SK-N-SH treated with all-trans-retinoic acid at 6 μM for 48 hours (cell line): ENCODE results near the gene LCN1.

Experiments
- ATAC-seq: fragments of 200-7000 bp; cut with Tn5 transposase; 3 replicates; pipeline ENCODE4 v1.9.1; 2020; ENCODE audit warnings: mild to moderate bottlenecking, moderate library complexity
- ARNTL ChIP-seq: fragments of 450-650 bp; formaldehyde crosslinking; IDR thresholded peaks from 2 replicates; pipeline ENCODE4 v1.5.0; 2020; ENCODE audit warnings: low read depth, mild to moderate bottlenecking, moderate library complexity, borderline replicate concordance
- BACH2 ChIP-seq: fragments of 250-450 bp; sonication (Bioruptor Pico); IDR thresholded peaks from 2 replicates; pipeline ENCODE4 v1.9.0; 2021; ENCODE audit warnings: mild to moderate bottlenecking, borderline replicate concordance
- CREB5 ChIP-seq: fragments of 250-450 bp; sonication (Bioruptor Pico); IDR thresholded peaks from 2 replicates; pipeline ENCODE4 v1.5.1; 2020; ENCODE audit warnings: low read depth, mild to moderate bottlenecking, moderate library complexity
- CSDC2 ChIP-seq: fragments of 250-450 bp; sonication (Bioruptor Pico); IDR thresholded peaks from 2 replicates; pipeline ENCODE4 v1.5.0; 2020; ENCODE audit warnings: mild to moderate bottlenecking, moderate library complexity
- CSRNP3 ChIP-seq: fragments of 250-450 bp; sonication (Bioruptor Pico); IDR thresholded peaks from 2 replicates; pipeline ENCODE4 v1.5.1; 2021; ENCODE audit warnings: mild to moderate bottlenecking, moderate library complexity
- GLIS3 ChIP-seq: fragments of 250-450 bp; sonication (Bioruptor Pico); IDR thresholded peaks from 2 replicates; pipeline ENCODE4 v1.5.0; 2020; ENCODE audit warnings: mild to moderate bottlenecking, moderate library complexity
- POU6F1 ChIP-seq: fragments of 250-450 bp; sonication (Bioruptor Pico); IDR thresholded peaks from 2 replicates; pipeline ENCODE4 v1.8.0; 2021; ENCODE audit warnings: low read depth, mild to moderate bottlenecking, moderate library complexity, borderline replicate concordance
- PPARA ChIP-seq: fragments of 250-450 bp; sonication (Bioruptor Pico); IDR thresholded peaks from 2 replicates; pipeline ENCODE4 v1.5.0; 2020; ENCODE audit warnings: mild to moderate bottlenecking, borderline replicate concordance
- RARB ChIP-seq: fragments of 250-450 bp; sonication (Bioruptor Pico); IDR thresholded peaks from 2 replicates; pipeline ENCODE4 v1.8.0; 2021; ENCODE audit warnings: mild to moderate bottlenecking, moderate library complexity
- SNAI2 ChIP-seq: fragments of 250-450 bp; sonication (Bioruptor Pico); IDR thresholded peaks from 2 replicates; pipeline ENCODE4 v1.5.0; 2020; ENCODE audit warnings: mild to moderate bottlenecking, moderate library complexity
- TOX ChIP-seq: fragments of 250-450 bp; sonication (Bioruptor Pico); IDR thresholded peaks from 2 replicates; pipeline ENCODE4 v1.8.0; 2021; ENCODE audit warnings: mild to moderate bottlenecking, moderate library complexity, borderline replicate concordance
- TSHZ2 ChIP-seq: fragments of 250-450 bp; sonication (Bioruptor Pico); IDR thresholded peaks from 2 replicates; pipeline ENCODE4 v1.5.0; 2020; ENCODE audit warnings: mild to moderate bottlenecking, moderate library complexity
- ZC3H10 ChIP-seq: fragments of 250-450 bp; sonication (Bioruptor Pico); IDR thresholded peaks from 2 replicates; pipeline ENCODE4 v1.5.1; 2021; ENCODE audit warnings: mild to moderate bottlenecking, moderate library complexity
- ZFP3 ChIP-seq: fragments of 250-450 bp; sonication (Bioruptor Pico); IDR thresholded peaks from 2 replicates; pipeline ENCODE4 v1.5.0; 2020; ENCODE audit warnings: mild to moderate bottlenecking, moderate library complexity
- ZFP30 ChIP-seq: fragments of 450-650 bp; formaldehyde crosslinking; IDR thresholded peaks from 2 replicates; pipeline ENCODE4 v1.5.0; 2022; ENCODE audit warnings: mild to moderate bottlenecking, moderate library complexity
- ZNF70 ChIP-seq: fragments of 450-650 bp; formaldehyde crosslinking; IDR thresholded peaks from 2 replicates; pipeline ENCODE4 v1.5.0; 2020; ENCODE audit warnings: mild to moderate bottlenecking, moderate library complexity
- ZNF8 ChIP-seq: fragments of 450-650 bp; formaldehyde crosslinking; IDR thresholded peaks from 2 replicates; pipeline ENCODE4 v1.5.0; 2020; ENCODE audit warnings: mild to moderate bottlenecking, moderate library complexity

Gene LCN1

GRCh38 chr9:135480071-135480939 is 40.9 kb upstream of the LCN1 start (continued):
- TF ChIP-seq CREB5 (CRISPR knock-in tag) = no peak
- TF ChIP-seq RARB (CRISPR knock-in tag) = no peak
- no peak for TF ChIP-seq POU6F1 (CRISPR knock-in tag)
- TF ChIP-seq TOX (CRISPR knock-in tag) = no peak
- TF ChIP-seq ZNF70 (CRISPR knock-in tag) = no peak

GRCh38 chr9:135480940-135481310 is 40.3 kb upstream of the LCN1 start:
- peak; percentile 9 for ATAC-seq
- TF ChIP-seq ARNTL (CRISPR knock-in tag) (no peak), ZFP30 (CRISPR knock-in tag) (no peak), TSHZ2 (CRISPR knock-in tag) (no peak), POU6F1 (CRISPR knock-in tag) (no peak)

GRCh38 chr9:135482015-135482754 is 39.1 kb upstream of the LCN1 start:
- ATAC-seq = no peak
- TF ChIP-seq BACH2 (CRISPR knock-in tag) (no peak), ZFP3 (CRISPR knock-in tag) (no peak), CSRNP3 (CRISPR knock-in tag) (no peak), GLIS3 (CRISPR knock-in tag) (no peak), CSDC2 (CRISPR knock-in tag) (no peak), SNAI2 (CRISPR knock-in tag) (no peak), PPARA (CRISPR knock-in tag) (no peak), ZC3H10 (CRISPR knock-in tag) (no peak), ZNF8 (CRISPR knock-in tag) (no peak), CREB5 (CRISPR knock-in tag) (no peak), RARB (CRISPR knock-in tag) (no peak), TSHZ2 (CRISPR knock-in tag) (no peak), TOX (CRISPR knock-in tag) (no peak), ZFP30 (CRISPR knock-in tag) (no peak), ZNF70 (CRISPR knock-in tag) (no peak)
- TF ChIP-seq, all 23 proteins: peak for 0
